ENCODE results near the gene ELF5. TPM values are rescaled to one million over a fixed set of nuclear protein-coding genes. Genes with fewer than 3 reads are reported as not detected.

The ELF5 gene
- total RNA-seq, 2 experiments from 2014 or later = not detected

DNA sequence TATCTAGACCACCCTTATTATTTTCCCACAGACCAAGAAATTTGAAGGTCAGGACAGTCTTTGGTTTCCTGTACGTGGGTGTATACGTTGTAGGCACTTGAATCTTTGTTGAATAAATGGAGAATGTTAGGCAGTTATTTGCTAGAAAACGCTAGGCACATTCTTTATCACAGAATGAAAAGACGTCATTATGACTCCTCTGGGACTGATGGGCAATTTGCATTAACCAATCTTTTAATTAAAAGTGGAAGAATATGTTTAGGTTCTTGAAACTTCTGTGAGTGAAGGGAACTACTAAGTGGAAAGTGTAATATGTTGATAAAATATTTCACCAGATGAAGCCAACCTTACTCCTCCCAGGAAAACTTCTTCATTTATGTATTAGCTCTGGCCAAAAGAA is 69.2 kb downstream of the ELF5 start:
- ATAC-seq (no peak), DNase-seq (no peak)
- Mint-ChIP-seq H3K27me3 (ENCODE audit: low read depth) (no peaks in the 10 kb centered on the region), H3K27ac (no peak overlapping the region), H3K4me3 (no peak overlapping the region), H3K9me3 (ENCODE audit: insufficient read depth) (no peaks in the 10 kb centered on the region), H3K36me3 (ENCODE audit: low read depth) (peaks cover 18% of the 10 kb centered on the region), H3K4me1 (ENCODE audit: low read depth) (peaks cover 45% of the 10 kb centered on the region)
- ChIA-PET CTCF (no interaction called here), POLR2A (no interaction called here)

DNA sequence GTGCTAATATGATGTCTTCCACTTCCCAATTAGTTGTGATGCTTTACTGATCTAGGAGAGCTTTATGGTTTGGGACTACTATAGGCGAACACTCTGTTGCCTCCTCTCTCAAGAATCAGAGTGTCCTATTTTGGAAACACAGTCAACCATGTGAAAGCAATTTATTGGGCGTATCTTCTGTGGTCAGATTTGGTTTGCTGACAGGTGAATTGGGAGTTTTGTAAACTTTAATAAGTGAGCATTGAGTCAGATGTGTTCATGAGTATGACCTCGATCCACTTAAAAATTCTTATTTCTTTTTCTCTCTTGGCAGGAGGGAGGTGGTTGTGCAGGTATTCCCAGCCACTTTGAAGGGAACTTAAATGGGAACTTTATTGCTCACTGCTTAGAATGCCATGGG is 70.5 kb downstream of the ELF5 start:
- ChIA-PET POLR2A (no interaction called here), CTCF (no interaction called here)
- peaks cover 35% of the 10 kb centered on the region for H3K4me1 Mint-ChIP-seq (ENCODE audit: low read depth)
- ATAC-seq (no peak), DNase-seq (no peak)
- H3K9me3 Mint-ChIP-seq (ENCODE audit: insufficient read depth) = no peaks in the 10 kb centered on the region
- H3K27ac Mint-ChIP-seq = no peak overlapping the region
- no peak overlapping the region for H3K4me3 Mint-ChIP-seq
- H3K27me3 Mint-ChIP-seq (ENCODE audit: low read depth) = no peaks in the 10 kb centered on the region
- H3K36me3 Mint-ChIP-seq (ENCODE audit: low read depth) = peaks cover 12% of the 10 kb centered on the region

DNA sequence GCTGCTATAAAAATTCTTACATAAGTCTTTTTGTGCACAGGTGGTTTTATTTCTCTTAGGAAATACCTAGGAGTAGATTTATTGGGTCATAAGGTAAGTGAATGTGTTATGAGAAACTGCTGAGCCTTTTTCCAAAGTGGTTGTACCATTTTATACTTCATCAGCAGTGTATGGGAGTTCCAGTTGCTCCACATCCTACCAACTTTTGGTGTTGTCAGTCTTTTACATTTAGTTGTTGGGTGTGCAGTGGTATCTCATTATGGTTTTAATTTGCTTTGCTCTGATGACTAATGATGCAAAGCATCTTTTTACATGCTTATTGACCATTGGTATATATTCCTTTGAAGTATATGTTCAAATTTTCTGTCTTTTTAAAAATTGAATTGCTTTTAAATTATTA is 71.8 kb downstream of the ELF5 start:
- CTCF ChIA-PET = interaction anchor here (0.6 to 1.5 kb wide), 2 partner anchors 20 to 267 kb away, joined by 3 read pairs; no protein-coding TSS in a partner anchor
- POLR2A ChIA-PET = no interaction called here
- DNase-seq (no peak), ATAC-seq (no peak)
- Mint-ChIP-seq H3K9me3 (ENCODE audit: insufficient read depth) (no peaks in the 10 kb centered on the region), H3K36me3 (ENCODE audit: low read depth) (peaks cover 12% of the 10 kb centered on the region), H3K4me1 (ENCODE audit: low read depth) (peaks cover 28% of the 10 kb centered on the region), H3K27ac (no peak overlapping the region), H3K27me3 (ENCODE audit: low read depth) (no peaks in the 10 kb centered on the region), H3K4me3 (no peak overlapping the region)

DNA sequence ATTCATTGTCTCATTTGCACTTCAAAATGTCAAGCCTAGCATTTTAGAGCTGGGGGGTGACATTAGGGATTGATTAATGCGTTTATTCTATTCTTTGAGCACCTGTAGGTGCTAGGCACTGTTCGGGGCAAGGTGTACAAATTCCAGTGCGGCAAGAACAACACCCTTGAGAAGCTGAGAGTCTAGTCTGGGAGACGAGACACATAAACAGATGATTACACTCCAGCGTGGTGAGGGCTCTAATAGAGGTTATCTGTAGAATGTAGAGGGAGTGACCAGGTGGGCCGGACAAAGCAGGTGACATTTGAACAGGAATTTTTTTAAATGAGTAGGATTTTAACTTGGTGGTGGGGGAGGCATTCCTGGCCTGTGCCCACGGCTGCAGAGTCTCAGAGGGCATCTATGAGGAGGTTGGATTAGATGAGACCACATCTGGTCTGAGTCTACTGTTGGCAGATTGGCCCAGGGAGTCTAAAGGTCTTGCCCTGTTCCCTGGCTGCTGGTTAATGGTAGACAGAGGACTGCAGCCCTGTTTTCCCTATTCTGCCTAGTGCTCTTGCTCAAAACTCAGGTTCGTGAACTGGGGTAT is 73.9 kb downstream of the ELF5 start:
- Mint-ChIP-seq H3K27ac (peak overlapping the region; percentile 83), H3K27me3 (ENCODE audit: low read depth) (no peaks in the 10 kb centered on the region), H3K4me3 (peak overlapping the region; percentile 86), H3K36me3 (ENCODE audit: low read depth) (peaks cover 12% of the 10 kb centered on the region), H3K9me3 (ENCODE audit: insufficient read depth) (no peaks in the 10 kb centered on the region), H3K4me1 (ENCODE audit: low read depth) (peaks cover 28% of the 10 kb centered on the region)
- ATAC-seq = no peak
- POLR2A ChIA-PET = no interaction called here
- CTCF ChIA-PET = interaction anchor here (0.9 to 2.1 kb wide), 4 partner anchors 9 to 451 kb away, joined by 3 to 5 read pairs (median 4); no protein-coding TSS in a partner anchor
- no peak for DNase-seq

DNA sequence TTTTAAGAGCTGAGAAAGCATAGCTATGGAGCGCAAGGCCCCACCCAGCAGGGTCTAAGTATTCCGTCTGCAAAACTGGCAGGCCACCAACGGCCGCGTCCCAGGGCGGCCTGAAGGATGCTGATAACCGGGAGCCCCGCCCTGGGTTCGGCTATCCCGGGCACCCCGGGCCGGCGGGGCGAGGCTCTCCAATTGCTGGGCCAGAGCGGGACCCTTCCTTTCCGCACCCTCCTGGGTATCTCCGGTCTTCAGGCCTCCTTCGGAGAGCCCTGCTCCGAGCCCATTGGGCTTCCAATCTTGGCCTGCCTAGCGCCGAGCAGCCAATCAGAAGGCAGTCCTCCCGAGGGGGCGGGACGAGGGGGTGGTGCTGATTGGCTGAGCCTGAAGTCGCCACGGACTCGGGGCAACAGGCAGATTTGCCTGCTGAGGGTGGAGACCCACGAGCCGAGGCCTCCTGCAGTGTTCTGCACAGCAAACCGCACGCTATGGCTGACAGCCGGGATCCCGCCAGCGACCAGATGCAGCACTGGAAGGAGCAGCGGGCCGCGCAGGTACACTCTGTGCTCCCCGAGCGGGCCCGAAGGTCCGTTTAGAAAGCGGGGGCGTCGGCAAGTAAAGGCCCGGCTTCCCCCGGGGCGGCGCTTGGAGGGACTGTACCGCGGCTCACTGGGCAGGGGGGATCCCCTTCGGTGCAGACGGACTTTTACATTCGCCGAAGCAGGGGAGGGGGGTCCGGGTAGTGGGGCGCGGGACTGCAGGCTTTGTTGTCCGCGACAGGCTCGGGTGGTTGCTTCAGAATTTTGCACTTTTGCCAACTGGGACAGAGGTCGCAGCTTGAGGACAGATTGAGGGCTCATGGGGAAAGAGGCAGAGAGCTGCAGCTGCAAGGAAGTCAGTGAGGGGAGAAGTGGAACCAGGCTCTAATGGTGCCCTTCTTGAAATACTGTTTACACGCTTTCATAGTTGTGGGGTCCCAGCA is 74.8 kb downstream of the ELF5 start, which contains the start of gene CAT:
Gene CAT, plus strand, starts transcription at position 406 of the 979 bp plus-strand sequence. Its CDS starts 80 bp downstream, at position 486.
- H3K36me3 Mint-ChIP-seq (ENCODE audit: low read depth) = peaks cover 12% of the 10 kb centered on the region
- H3K9me3 Mint-ChIP-seq (ENCODE audit: insufficient read depth) = no peaks in the 10 kb centered on the region
- H3K4me1 Mint-ChIP-seq (ENCODE audit: low read depth) = peaks cover 20% of the 10 kb centered on the region
- ChIA-PET CTCF (interaction anchor here (1.1 to 2.1 kb wide), 6 partner anchors 10 to 264 kb away, joined by 3 to 9 read pairs (median 4); partner anchors contain the start of gene ABTB2), POLR2A (interaction anchor here (0.9 to 1.2 kb wide), 2 partner anchors 9 to 388 kb away, joined by 3 to 4 read pairs; no protein-coding TSS in a partner anchor)
- ATAC-seq (peak; percentile 98), DNase-seq (peak; percentile 98)
- H3K27ac Mint-ChIP-seq = peak within 1 kb of the TSS; percentile 83
- H3K4me3 Mint-ChIP-seq = peak within 1 kb of the TSS; percentile 86
- no peaks in the 10 kb centered on the region for H3K27me3 Mint-ChIP-seq (ENCODE audit: low read depth)

DNA sequence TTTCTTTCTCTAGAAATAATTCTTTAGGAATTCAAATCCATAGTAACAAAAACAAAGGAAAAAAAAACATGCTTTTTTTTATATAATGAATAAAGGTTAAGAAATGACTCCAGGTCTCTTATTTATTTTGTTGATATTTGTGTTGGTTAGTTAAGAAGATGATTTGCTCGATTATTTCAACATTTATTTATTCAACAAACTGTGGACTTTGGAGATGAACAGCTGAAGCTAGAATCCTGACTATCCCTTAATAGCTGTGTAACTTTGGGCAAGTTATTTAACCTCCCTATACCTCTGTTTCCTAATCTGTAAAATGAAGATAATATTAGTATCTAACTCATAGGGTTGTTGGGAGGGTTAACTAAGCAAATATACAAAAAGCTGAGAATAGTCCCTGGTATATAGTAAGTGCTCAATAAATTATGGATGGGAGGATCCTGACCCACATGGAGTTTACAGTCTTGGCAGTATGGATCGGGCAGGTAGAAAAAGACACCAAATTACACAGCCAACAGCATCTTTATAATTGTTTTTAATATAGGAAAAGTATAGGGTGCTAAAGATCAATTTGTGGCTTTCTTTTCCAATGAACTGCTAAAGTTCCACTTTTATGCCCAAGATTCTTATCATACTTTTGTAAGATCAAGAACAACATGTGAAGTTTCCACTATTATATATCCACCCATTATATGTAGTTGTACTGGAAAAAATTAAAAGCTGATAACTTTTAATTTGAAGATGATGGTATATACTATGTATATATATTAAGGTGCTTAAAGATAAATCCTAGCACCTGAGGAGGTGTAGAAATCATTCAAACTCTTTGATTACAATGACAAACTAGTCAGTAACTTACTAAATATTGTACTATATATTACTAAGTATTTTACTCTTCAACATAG is 76.1 kb downstream of the ELF5 start:
- no peak overlapping the region for H3K27ac Mint-ChIP-seq
- H3K27me3 Mint-ChIP-seq (ENCODE audit: low read depth) = no peaks in the 10 kb centered on the region
- peak overlapping the region; percentile 86 for H3K4me3 Mint-ChIP-seq
- no peaks in the 10 kb centered on the region for H3K9me3 Mint-ChIP-seq (ENCODE audit: insufficient read depth)
- CTCF ChIA-PET = interaction anchor here (1.1 to 2.1 kb wide), 8 partner anchors 18 to 629 kb away, joined by 3 to 9 read pairs (median 4); partner anchors contain the start of gene ABTB2
- peaks cover 10% of the 10 kb centered on the region for H3K36me3 Mint-ChIP-seq (ENCODE audit: low read depth)
- POLR2A ChIA-PET = interaction anchor here (0.9 to 1.2 kb wide), 2 partner anchors 11 to 387 kb away, joined by 3 to 4 read pairs; no protein-coding TSS in a partner anchor
- ATAC-seq (no peak), DNase-seq (no peak)
- H3K4me1 Mint-ChIP-seq (ENCODE audit: low read depth) = peaks cover 16% of the 10 kb centered on the region

DNA sequence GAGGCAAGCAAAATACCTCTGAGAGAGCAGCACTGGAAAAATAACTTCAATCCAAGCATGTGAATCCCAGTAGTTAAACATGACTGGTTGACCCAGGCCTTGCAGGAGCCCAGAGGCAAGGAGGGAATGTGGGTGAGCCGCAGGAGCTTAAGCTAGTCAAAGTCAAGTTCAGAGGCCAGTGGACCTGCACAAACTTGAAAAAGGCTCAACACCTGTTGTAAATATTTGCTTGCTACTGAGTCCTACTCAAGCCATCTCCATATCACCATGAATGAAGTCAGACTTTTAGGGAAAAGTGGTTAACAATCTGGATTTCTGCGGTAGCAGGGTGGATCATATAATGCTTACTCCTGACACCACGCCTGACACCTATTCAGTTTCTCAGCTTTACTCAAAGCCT is 79.7 kb downstream of the ELF5 start:
- POLR2A ChIA-PET = no interaction called here
- no peaks in the 10 kb centered on the region for H3K9me3 Mint-ChIP-seq (ENCODE audit: insufficient read depth)
- ATAC-seq = no peak
- peaks cover 8% of the 10 kb centered on the region for H3K27me3 Mint-ChIP-seq (ENCODE audit: low read depth)
- H3K36me3 Mint-ChIP-seq (ENCODE audit: low read depth) = no peaks in the 10 kb centered on the region
- CTCF ChIA-PET = no interaction called here
- H3K4me1 Mint-ChIP-seq (ENCODE audit: low read depth) = peaks cover 11% of the 10 kb centered on the region
- H3K4me3 Mint-ChIP-seq = no peak overlapping the region
- H3K27ac Mint-ChIP-seq = no peak overlapping the region
- DNase-seq = no peak

DNA sequence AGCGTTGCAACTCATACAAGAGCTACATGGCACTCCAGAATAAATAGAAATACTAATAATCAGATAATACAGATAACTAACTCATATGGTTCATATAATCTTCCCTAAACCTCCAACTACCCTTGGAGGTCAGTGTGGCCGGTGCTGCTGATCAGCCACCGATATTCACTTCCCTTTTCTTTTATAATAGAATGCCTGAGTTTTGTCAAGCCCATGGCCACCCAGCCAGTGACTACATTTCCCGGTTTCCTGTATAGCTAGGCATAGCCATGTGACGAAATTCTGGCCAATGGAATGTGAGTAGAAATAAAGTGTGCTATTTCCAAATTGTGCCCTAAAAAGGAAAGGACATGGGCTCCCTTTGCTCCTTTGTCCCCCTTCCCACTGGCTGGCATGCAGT is 80.8 kb downstream of the ELF5 start:
- ChIA-PET POLR2A (no interaction called here), CTCF (no interaction called here)
- ATAC-seq = no peak
- Mint-ChIP-seq H3K36me3 (ENCODE audit: low read depth) (no peaks in the 10 kb centered on the region), H3K27me3 (ENCODE audit: low read depth) (peaks cover 10% of the 10 kb centered on the region), H3K27ac (no peak overlapping the region), H3K4me1 (ENCODE audit: low read depth) (peaks cover 11% of the 10 kb centered on the region), H3K4me3 (no peak overlapping the region), H3K9me3 (ENCODE audit: insufficient read depth) (no peaks in the 10 kb centered on the region)
- DNase-seq = no peak

DNA sequence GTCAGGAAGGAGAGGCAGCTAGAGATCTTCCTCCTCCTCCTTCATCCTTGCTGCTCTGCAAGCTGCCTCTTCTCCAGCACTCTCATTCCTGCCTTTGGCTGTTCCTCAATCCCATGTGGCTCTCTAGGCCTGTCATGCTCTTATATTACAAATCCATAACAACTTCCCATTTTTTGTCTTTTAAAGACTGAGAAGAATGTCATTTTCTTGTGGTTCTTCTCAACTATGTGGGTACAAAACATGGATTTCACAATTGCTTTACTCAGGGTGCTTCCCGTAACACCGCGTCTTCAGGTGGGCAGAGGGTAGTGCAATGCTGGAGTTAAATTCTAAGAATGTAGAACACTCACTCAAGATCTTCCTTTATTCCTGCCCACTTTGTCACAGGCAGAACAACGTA is 81.6 kb downstream of the ELF5 start:
- Mint-ChIP-seq H3K27me3 (ENCODE audit: low read depth) (peaks cover 10% of the 10 kb centered on the region), H3K4me1 (ENCODE audit: low read depth) (peaks cover 9% of the 10 kb centered on the region), H3K4me3 (no peak overlapping the region), H3K36me3 (ENCODE audit: low read depth) (no peaks in the 10 kb centered on the region), H3K9me3 (ENCODE audit: insufficient read depth) (no peaks in the 10 kb centered on the region), H3K27ac (no peak overlapping the region)
- POLR2A ChIA-PET = no interaction called here
- CTCF ChIA-PET = no interaction called here
- DNase-seq (no peak), ATAC-seq (no peak)

All from activated CD8-positive, alpha-beta T cell treated with anti-CD3 and anti-CD28 coated beads, Interleukin-2, amount 10 ng/mL, durations not matched to agents 7 days and 5 days (primary cell).